ENCODE results near the gene KRT3.

DNA sequence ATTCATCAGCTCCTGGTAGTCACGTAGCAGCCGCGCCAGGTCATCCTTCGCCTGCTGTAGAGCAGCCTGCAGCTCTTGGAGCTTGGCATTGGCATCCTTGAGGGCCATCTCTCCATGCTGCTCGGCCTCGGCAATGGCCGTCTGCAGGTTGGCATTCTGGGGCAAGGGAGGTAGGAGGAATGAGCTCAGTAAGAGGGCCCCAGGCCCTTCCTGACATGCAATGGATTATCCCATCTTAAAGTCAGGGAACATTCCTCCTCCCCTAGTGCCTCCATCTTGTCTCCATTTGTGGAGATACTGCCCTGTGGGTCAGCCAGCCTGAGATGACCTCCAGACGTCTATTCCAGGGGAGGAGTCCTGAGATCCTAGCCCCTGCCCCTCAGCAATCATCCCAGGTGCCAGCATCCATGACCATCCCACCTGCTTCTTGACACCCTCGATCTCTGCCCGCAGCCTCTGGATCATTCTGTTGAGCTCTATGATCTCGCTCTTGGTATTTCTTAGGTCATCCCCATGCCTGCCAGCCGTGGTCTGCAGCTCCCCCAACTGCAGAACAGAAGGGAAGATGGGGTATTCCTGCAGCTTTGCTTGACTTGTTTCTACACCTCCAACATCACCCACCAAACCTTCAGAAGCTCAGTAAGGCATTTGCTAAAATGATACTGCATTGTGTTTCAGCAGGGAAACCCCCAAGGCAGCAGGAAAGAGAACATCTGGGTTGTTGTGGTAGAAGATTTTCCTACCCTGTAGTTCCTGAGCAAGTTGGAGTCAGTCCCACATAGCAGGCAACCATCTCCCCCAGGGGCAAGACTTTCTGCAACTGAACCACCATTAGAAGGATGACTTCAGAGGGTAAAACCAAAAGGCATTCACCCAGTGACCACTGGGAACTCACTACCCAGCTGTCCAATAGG is 4.4 kb downstream of the KRT3 start:
- TF ChIP-seq SIN3A (IDR thresholded peaks at IDR 0.05; ENCODE audit: borderline replicate concordance, insufficient read depth, low read depth, low read length) (no peak), TCF7L2 (IDR thresholded peaks at IDR 0.05; ENCODE audit: low read depth, low read length) (no peak)

Measured in Panc1 (cell line).